ENCODE data around the gene ASIC4. TPM values are rescaled to one million over a fixed set of nuclear protein-coding genes. Genes with fewer than 3 reads are reported as not detected.

The ASIC4 gene
- total and polyA plus RNA-seq, 9 of the 15 experiments (the other 6 are each of a cell fraction or from before 2014, with no cell fraction given), result 0.07 to 19.2 (median 4.8) TPM

DNA sequence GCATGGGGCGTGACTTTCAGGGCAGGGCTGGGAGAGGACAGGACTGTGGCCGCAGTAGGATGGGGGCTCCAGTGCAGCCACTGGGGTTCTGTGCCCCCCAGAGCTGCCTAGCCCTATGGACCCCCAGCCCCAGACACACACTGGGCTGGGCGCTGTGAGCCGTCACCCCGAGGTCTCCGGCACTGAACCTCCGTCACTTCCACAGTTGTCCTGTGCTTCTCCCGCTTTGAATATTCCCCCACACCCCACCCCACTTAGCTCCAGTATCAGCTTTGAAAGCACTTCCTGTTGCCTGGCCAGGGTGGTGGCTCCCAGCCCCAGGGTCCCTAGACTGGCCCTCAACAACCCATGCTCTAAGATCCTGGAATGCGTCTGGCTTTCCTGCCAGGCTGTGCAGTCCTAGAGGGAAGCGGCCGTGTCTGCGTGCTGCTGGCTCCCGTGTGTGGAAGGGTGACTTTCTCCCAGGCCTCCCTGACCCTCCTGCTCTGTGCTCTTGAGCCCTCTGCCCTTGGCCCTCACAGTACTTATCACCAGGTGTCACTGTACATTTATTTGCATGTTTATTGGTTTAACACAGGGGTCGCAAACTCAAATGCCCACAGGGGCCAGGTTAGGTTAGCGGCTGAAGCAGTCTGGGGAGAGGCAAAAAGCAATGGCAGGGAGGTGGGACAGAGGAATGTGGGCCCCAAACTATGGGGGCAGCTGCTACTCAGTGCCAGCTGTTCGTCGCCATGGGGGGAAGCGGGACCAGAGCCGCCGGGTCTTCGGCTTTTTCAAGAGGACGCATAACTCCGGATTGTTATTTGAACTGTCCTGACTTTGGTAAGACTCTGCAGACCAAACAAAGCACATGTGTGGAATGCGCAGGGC is 47.1 kb downstream of the ASIC4 start:
- intact Hi-C loops (cut with micrococcal nuclease), result loop anchor here (5.0 kb wide), 1 partner anchor 36 kb away; the partner anchor contains the start of gene STK11IP
- BruUV-seq (replicated peaks), result no TSS peak
- ChIA-PET POLR2A (interaction anchor here (0.6 to 3.6 kb wide), 3 partner anchors 9 to 190 kb away, joined by 3 to 16 read pairs (median 9); partner anchors contain the start of genes INHA and OBSL1), CTCF (ENCODE audit: low intra/inter-chr PET ratio) (no interaction called here)
- H3K36me3 ChIP-seq (ENCODE audit: control insufficient read depth, insufficient read depth, low read length), result no peaks in the 10 kb centered on the region
- no peak overlapping the region for H3K27ac ChIP-seq (ENCODE audit: extremely low read depth, low read depth, low read length)
- no peak overlapping the region for H3K4me2 ChIP-seq (ENCODE audit: insufficient read depth, low read length)
- FAIRE-seq, result no peak
- no peak for DNase-seq (ENCODE audit: extremely low read depth in 1 of 4, low spot score in 3 of 4)
- in situ Hi-C loops (cut with MboI), result no loop called here
- TF ChIP-seq FOXP1 (CRISPR knock-in tag; IDR thresholded peaks at IDR 0.05) (no peak), GABPA (tag; conservative IDR thresholded peaks at IDR 0.05; ENCODE audit: low read depth) (no peak), POLR2B (IDR thresholded peaks at IDR 0.05; ENCODE audit: low read depth, partially characterized antibody) (no peak), NR2C2 (CRISPR knock-in tag; IDR thresholded peaks at IDR 0.05) (no peak), NR2C2 (tag; IDR thresholded peaks at IDR 0.05) (no peak), BCL6 (CRISPR knock-in tag; IDR thresholded peaks at IDR 0.05) (no peak), ZNF583 (CRISPR knock-in tag; IDR thresholded peaks at IDR 0.05) (no peak), HDAC2 (IDR thresholded peaks at IDR 0.05) (no peak), MTA2 (IDR thresholded peaks at IDR 0.05; ENCODE audit: low read depth) (no peak), ESRRB (CRISPR knock-in tag; IDR thresholded peaks at IDR 0.05; ENCODE audit: borderline replicate concordance) (no peak), TEAD4 (IDR thresholded peaks at IDR 0.05; ENCODE audit: low read length) (no peak), TEAD4 (CRISPR knock-in tag; IDR thresholded peaks at IDR 0.05; ENCODE audit: borderline replicate concordance) (no peak), SETDB1 (IDR thresholded peaks at IDR 0.05; ENCODE audit: low read length) (no peak)
- TF ChIP-seq, protein P1, sequence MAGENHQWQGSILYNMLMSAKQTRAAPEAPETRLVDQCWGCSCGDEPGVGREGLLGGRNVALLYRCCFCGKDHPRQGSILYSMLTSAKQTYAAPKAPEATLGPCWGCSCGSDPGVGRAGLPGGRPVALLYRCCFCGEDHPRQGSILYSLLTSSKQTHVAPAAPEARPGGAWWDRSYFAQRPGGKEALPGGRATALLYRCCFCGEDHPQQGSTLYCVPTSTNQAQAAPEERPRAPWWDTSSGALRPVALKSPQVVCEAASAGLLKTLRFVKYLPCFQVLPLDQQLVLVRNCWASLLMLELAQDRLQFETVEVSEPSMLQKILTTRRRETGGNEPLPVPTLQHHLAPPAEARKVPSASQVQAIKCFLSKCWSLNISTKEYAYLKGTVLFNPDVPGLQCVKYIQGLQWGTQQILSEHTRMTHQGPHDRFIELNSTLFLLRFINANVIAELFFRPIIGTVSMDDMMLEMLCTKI (IDR thresholded peaks at IDR 0.05; ENCODE audit: partially characterized antibody), result no peak
- TF ChIP-seq, protein P2, sequence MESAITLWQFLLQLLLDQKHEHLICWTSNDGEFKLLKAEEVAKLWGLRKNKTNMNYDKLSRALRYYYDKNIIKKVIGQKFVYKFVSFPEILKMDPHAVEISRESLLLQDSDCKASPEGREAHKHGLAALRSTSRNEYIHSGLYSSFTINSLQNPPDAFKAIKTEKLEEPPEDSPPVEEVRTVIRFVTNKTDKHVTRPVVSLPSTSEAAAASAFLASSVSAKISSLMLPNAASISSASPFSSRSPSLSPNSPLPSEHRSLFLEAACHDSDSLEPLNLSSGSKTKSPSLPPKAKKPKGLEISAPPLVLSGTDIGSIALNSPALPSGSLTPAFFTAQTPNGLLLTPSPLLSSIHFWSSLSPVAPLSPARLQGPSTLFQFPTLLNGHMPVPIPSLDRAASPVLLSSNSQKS (CRISPR knock-in tag; IDR thresholded peaks at IDR 0.05), result no peak
- H3K4me1 ChIP-seq (replicated peaks in 1 of 2; ENCODE audit: control insufficient read depth in 2 of 2, insufficient read depth in 2 of 2, low read length in 2 of 2), result peaks cover 2 to 42% of the 10 kb centered on the region in 2 experiments; a peak in 3 of 5 replicates
- H2AFZ ChIP-seq (ENCODE audit: low read depth, low read length), result no peak overlapping the region
- peak overlapping the region in 1 of 2 experiments; percentile 35; a peak in 1 of 4 replicates for H3K9ac ChIP-seq (ENCODE audit: insufficient read depth in 1 of 2, low read depth in 2 of 2, low read length in 2 of 2)
- no peaks in the 10 kb centered on the region for H3K9me1 ChIP-seq (ENCODE audit: control insufficient read depth, insufficient read depth, low read length)
- 66% methylated on average over 14 of the region's 24 CpGs for WGBS (ENCODE audit: insufficient coverage, low coverage, missing lambda C conversion rate)
- no peaks in the 10 kb centered on the region for H3K9me3 ChIP-seq (replicated peaks; ENCODE audit: control insufficient read depth, insufficient read depth, low read depth, low read length)
- no peak overlapping the region for H3K4me3 ChIP-seq
- H3K27me3 ChIP-seq (ENCODE audit: control insufficient read depth in 2 of 2, insufficient read depth in 2 of 2, low read length in 2 of 2), result peaks cover 0 to 3% of the 10 kb centered on the region in 2 experiments; a peak in 3 of 5 replicates
- no peak for ATAC-seq
- H3K79me2 ChIP-seq (ENCODE audit: control insufficient read depth, insufficient read depth, low read length), result no peaks in the 10 kb centered on the region
- H4K20me1 ChIP-seq (replicated peaks; ENCODE audit: control insufficient read depth, insufficient read depth, low read length), result no peaks in the 10 kb centered on the region

Measured in K562 (cell line).